ENCODE measurements around the gene GARIN5B.

The GARIN5B gene

DNA sequence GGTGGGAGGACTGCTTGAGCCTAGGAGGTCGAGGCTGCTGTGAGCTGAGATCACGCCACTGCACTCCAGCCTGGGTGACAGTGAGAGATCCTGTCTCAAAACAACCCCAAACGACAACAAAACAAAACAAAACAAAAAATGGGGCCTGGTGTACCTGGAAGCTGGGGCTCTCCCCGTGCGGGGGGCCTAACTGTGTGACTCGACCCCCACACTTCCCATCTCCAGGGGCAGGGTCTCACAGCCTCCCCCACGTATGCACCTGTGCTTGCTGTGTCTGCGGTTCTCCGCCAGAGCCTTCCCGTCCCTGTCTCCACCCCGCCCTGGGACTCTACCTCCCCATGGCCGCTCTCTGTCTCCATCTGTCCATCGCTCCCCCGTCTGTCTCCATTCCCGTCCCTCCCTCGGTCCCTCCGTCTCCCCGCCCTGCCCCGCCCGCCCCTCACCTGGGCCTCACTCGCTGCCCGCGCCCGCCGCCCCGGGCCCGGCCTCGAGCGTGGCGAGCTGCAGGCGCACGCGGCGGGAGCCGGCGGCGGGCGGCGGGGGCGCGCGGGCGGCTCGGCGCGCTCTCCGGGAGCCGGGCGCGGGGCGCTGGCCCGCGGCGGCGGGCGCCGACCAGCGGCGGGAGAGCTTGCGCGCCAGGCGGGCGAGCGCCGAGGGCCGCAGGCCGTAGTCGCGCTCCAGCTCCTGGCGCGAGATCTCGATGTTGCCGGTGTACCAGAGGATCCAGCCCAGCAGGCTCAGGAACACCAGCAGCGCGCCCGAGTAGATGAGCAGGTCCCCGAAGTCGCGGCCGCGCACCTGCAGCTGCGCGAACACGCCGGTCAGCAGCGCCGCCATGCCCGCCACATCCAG lies 20.4 kb upstream of the GARIN5B start:
- TF ChIP-seq ARNTL (CRISPR knock-in tag; IDR thresholded peaks at IDR 0.05; ENCODE audit: borderline replicate concordance, low read depth) (no peak), ZC3H10 (CRISPR knock-in tag; IDR thresholded peaks at IDR 0.05) (no peak), TOX (CRISPR knock-in tag; IDR thresholded peaks at IDR 0.05; ENCODE audit: borderline replicate concordance) (no peak), OSR1 (CRISPR knock-in tag; IDR thresholded peaks at IDR 0.05) (no peak)
- TF ChIP-seq, protein P1, sequence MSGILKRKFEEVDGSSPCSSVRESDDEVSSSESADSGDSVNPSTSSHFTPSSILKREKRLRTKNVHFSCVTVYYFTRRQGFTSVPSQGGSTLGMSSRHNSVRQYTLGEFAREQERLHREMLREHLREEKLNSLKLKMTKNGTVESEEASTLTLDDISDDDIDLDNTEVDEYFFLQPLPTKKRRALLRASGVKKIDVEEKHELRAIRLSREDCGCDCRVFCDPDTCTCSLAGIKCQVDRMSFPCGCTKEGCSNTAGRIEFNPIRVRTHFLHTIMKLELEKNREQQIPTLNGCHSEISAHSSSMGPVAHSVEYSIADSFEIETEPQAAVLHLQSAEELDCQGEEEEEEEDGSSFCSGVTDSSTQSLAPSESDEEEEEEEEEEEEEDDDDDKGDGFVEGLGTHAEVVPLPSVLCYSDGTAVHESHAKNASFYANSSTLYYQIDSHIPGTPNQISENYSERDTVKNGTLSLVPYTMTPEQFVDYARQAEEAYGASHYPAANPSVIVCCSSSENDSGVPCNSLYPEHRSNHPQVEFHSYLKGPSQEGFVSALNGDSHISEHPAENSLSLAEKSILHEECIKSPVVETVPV (CRISPR knock-in tag; IDR thresholded peaks at IDR 0.05), result no peak
- TF ChIP-seq, protein P2, sequence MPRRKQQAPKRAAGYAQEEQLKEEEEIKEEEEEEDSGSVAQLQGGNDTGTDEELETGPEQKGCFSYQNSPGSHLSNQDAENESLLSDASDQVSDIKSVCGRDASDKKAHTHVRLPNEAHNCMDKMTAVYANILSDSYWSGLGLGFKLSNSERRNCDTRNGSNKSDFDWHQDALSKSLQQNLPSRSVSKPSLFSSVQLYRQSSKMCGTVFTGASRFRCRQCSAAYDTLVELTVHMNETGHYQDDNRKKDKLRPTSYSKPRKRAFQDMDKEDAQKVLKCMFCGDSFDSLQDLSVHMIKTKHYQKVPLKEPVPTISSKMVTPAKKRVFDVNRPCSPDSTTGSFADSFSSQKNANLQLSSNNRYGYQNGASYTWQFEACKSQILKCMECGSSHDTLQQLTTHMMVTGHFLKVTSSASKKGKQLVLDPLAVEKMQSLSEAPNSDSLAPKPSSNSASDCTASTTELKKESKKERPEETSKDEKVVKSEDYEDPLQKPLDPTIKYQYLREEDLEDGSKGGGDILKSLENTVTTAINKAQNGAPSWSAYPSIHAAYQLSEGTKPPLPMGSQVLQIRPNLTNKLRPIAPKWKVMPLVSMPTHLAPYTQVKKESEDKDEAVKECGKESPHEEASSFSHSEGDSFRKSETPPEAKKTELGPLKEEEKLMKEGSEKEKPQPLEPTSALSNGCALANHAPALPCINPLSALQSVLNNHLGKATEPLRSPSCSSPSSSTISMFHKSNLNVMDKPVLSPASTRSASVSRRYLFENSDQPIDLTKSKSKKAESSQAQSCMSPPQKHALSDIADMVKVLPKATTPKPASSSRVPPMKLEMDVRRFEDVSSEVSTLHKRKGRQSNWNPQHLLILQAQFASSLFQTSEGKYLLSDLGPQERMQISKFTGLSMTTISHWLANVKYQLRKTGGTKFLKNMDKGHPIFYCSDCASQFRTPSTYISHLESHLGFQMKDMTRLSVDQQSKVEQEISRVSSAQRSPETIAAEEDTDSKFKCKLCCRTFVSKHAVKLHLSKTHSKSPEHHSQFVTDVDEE (CRISPR knock-in tag; IDR thresholded peaks at IDR 0.05), result no peak
- TF ChIP-seq, protein P3, sequence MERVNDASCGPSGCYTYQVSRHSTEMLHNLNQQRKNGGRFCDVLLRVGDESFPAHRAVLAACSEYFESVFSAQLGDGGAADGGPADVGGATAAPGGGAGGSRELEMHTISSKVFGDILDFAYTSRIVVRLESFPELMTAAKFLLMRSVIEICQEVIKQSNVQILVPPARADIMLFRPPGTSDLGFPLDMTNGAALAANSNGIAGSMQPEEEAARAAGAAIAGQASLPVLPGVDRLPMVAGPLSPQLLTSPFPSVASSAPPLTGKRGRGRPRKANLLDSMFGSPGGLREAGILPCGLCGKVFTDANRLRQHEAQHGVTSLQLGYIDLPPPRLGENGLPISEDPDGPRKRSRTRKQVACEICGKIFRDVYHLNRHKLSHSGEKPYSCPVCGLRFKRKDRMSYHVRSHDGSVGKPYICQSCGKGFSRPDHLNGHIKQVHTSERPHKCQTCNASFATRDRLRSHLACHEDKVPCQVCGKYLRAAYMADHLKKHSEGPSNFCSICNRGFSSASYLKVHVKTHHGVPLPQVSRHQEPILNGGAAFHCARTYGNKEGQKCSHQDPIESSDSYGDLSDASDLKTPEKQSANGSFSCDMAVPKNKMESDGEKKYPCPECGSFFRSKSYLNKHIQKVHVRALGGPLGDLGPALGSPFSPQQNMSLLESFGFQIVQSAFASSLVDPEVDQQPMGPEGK (CRISPR knock-in tag; IDR thresholded peaks at IDR 0.05; ENCODE audit: borderline replicate concordance), result no peak
- peak; percentile 6; the same call in 2 of the 3 replicates for ATAC-seq

DNA sequence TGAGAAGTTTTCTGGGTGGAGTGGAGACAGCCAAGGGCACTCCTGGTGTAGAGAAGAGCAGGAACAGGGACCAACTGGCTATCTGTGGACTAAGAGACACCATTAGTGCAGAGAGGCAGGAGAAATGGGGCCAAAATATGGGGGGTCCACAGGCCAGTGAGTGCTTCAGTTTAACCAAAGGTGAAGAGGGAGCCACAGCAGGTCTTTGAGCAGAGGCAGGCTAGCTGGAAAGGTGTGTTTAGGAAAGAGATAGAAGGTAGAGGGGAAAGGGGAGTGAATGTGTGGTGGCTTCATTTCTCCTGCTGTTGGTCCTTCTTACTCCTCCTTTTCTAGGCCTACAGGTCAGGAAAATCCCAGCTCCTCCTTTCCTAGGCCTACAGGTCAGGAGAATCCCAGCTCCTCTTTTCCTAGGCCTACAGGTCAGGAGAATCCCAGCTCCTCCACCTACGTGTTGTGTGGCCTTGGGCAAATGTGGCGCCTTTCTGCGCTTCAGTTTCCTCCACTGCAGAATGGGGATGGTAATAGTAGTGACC lies 19.5 kb upstream of the GARIN5B start:
- no peak for ATAC-seq
- TF ChIP-seq TCF4 (CRISPR knock-in tag; IDR thresholded peaks at IDR 0.05; ENCODE audit: borderline replicate concordance), result no peak
- TF ChIP-seq ZNF565 (CRISPR knock-in tag; conservative IDR thresholded peaks at IDR 0.05; ENCODE audit: low read depth), result no peak
- TF ChIP-seq ESRRG (CRISPR knock-in tag; IDR thresholded peaks at IDR 0.05), result no peak
- TF ChIP-seq ZFP3 (CRISPR knock-in tag; IDR thresholded peaks at IDR 0.05), result no peak
- no peak for TF ChIP-seq ZFP30 (CRISPR knock-in tag; IDR thresholded peaks at IDR 0.05)
- no peak for TF ChIP-seq OSR1 (CRISPR knock-in tag; IDR thresholded peaks at IDR 0.05)
- no peak for TF ChIP-seq RARB (CRISPR knock-in tag; IDR thresholded peaks at IDR 0.05)
- no peak for TF ChIP-seq PPARA (CRISPR knock-in tag; IDR thresholded peaks at IDR 0.05; ENCODE audit: borderline replicate concordance)
- TF ChIP-seq SNAI2 (CRISPR knock-in tag; IDR thresholded peaks at IDR 0.05), result no peak
- TF ChIP-seq, protein P2 (CRISPR knock-in tag; IDR thresholded peaks at IDR 0.05), result no peak
- TF ChIP-seq TOX (CRISPR knock-in tag; IDR thresholded peaks at IDR 0.05; ENCODE audit: borderline replicate concordance), result no peak
- TF ChIP-seq, protein P1 (CRISPR knock-in tag; IDR thresholded peaks at IDR 0.05), result no peak
- no peak for TF ChIP-seq ISL1 (CRISPR knock-in tag; IDR thresholded peaks at IDR 0.05)
- no peak for TF ChIP-seq CSDC2 (CRISPR knock-in tag; IDR thresholded peaks at IDR 0.05)

DNA sequence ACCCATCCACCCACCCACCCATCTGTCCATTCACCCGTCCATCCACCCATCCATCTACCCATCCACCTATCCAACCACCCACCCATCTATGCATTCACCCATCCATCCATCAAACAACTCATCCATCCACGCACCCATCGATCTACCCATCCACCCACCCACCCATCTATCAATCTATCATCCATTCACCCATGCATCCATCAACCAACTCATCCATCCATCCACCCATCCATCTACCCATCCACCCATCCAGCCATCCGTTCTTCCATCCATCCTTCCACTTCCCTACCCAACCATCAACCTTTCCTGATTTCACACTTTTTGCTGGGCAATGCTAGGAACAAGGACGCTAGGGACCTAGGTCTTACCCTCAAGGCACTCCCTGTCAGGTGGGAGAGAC lies 19.0 kb upstream of the GARIN5B start:
- TF ChIP-seq RARB (CRISPR knock-in tag; IDR thresholded peaks at IDR 0.05), result no peak
- TF ChIP-seq, protein P4, sequence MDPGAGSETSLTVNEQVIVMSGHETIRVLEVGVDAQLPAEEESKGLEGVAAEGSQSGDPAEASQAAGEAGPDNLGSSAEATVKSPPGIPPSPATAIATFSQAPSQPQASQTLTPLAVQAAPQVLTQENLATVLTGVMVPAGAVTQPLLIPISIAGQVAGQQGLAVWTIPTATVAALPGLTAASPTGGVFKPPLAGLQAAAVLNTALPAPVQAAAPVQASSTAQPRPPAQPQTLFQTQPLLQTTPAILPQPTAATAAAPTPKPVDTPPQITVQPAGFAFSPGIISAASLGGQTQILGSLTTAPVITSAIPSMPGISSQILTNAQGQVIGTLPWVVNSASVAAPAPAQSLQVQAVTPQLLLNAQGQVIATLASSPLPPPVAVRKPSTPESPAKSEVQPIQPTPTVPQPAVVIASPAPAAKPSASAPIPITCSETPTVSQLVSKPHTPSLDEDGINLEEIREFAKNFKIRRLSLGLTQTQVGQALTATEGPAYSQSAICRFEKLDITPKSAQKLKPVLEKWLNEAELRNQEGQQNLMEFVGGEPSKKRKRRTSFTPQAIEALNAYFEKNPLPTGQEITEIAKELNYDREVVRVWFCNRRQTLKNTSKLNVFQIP (CRISPR knock-in tag; IDR thresholded peaks at IDR 0.05; ENCODE audit: borderline replicate concordance, low read depth), result no peak
- TF ChIP-seq ARNTL (CRISPR knock-in tag; IDR thresholded peaks at IDR 0.05; ENCODE audit: borderline replicate concordance, low read depth), result no peak
- TF ChIP-seq ESRRG (CRISPR knock-in tag; IDR thresholded peaks at IDR 0.05), result no peak
- no peak for TF ChIP-seq TOX (CRISPR knock-in tag; IDR thresholded peaks at IDR 0.05; ENCODE audit: borderline replicate concordance)
- no peak for TF ChIP-seq ZNF70 (CRISPR knock-in tag; IDR thresholded peaks at IDR 0.05)
- TF ChIP-seq OSR1 (CRISPR knock-in tag; IDR thresholded peaks at IDR 0.05), result no peak
- TF ChIP-seq, protein P3 (CRISPR knock-in tag; IDR thresholded peaks at IDR 0.05; ENCODE audit: borderline replicate concordance), result no peak
- TF ChIP-seq SNAI2 (CRISPR knock-in tag; IDR thresholded peaks at IDR 0.05), result no peak
- no peak for TF ChIP-seq ISL1 (CRISPR knock-in tag; IDR thresholded peaks at IDR 0.05)
- TF ChIP-seq ZFP3 (CRISPR knock-in tag; IDR thresholded peaks at IDR 0.05), result no peak
- ATAC-seq, result no peak
